ENCODE results near the gene CUL7.
"Not testable (repeated sequence)": the region's sequence is repeated elsewhere in the genome, so short reads cannot be mapped to it uniquely, and the experiment has no call there.

DNA sequence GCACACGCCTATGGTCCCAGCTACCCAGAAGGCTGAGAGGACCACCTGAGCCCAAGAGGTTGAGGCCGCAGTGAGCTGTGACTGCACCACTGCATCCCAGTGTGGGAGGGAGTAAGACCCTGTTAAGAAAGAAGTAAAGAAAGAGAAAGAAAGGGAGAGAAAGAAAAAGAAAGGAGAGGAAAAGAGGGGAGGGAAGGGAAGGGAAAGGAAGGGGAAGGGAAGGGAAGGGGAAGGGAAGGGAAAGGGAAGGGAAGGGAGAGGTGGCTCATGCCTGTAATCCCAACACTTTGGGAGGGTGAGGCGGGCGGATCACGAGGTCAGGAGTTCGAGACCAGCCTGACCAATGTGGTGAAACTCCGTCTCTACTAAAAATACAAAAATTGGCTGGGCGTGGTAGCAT is 12.2 kb downstream of the CUL7 start:
- not testable (repeated sequence) for TF ChIP-seq POLR2AphosphoS5 (IDR thresholded peaks at IDR 0.05; ENCODE audit: borderline replicate concordance, low read depth, low read length); EZH2 (IDR thresholded peaks at IDR 0.05)
